Stimulated activated effector memory CD8-positive, alpha-beta T cell treated with anti-CD3 and anti-CD28 coated beads, Interleukin-12 subunit alpha, Interleukin-12 subunit beta, amount 100 ng/mL, for 72 hours (primary cell): ENCODE data around the gene PANX2.
A peak's percentile ranks its signal among the peaks of the same experiment; 100 is the strongest.
"Not testable (repeated sequence)": the region's sequence is repeated elsewhere in the genome, so short reads cannot be mapped to it uniquely, and the experiment has no call there.

ENCODE experiments used
- ATAC-seq: fragments of 150-1000 bp; cut with Tn5 transposase; 2 replicates; pipeline ENCODE4 v1.10.0; 2021
- DNase-seq, 2 donors: peaks; one replicate each; pipeline ENCODE4 v3.0.0; 2021 to 2022; ENCODE audit warnings: low spot score in 2 of 2
- H3K27ac Mint-ChIP-seq: one replicate; pipeline ENCODE4 v1.8.0; 2022; ENCODE audit warnings: mild to moderate bottlenecking, mixed read lengths
- H3K36me3 Mint-ChIP-seq: one replicate; pipeline ENCODE4 v1.8.0; 2022; ENCODE audit warnings: mild to moderate bottlenecking, mixed read lengths
- H3K4me1 Mint-ChIP-seq: one replicate; pipeline ENCODE4 v1.8.0; 2022; ENCODE audit warnings: mixed read lengths
- H3K4me3 Mint-ChIP-seq: one replicate; pipeline ENCODE4 v1.8.0; 2022; ENCODE audit warnings: mild to moderate bottlenecking, mixed read lengths
- H3K9me3 Mint-ChIP-seq: one replicate; pipeline ENCODE4 v1.8.0; 2022; ENCODE audit warnings: mixed read lengths

PANX2 gene

DNA sequence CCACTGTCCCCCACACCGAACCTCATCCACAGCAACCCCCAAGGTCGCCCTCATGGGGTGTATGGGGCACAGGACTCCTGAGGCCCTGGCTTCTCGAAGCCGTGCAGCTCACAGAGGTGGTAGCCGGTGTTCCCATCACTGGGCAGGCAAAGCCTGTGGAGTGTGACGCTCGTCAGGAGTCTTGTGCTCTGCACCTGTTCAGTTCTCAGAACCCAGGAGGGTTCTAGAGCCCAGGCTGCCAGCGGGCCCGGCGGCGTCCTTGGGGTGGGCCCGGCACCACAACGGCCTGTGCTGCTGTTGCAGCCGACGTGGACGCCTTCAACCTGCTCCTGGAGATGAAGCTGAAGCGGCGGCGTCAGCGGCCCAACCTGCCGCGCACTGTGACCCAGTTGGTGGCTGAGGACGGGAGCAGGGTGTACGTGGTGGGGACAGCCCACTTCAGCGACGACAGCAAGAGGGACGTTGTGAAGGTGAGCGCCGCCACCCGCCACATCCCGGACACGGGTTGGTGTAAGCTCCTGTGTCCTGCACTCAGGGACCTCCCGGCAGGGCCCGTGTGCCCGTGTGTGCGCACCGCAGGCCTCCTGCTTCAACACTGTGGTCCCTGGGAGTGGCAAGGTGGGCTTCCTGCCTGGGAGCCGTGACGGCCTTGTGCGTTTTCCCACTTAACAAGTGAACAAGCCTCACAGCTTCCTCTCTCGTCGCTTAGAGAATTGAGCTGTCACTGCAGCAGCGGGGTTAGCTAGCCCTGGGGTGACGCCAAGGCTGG lies 23.7 kb downstream of the PANX2 start:
- H3K4me1 Mint-ChIP-seq = peaks cover 32% of the 10 kb centered on the region
- H3K27ac Mint-ChIP-seq = peak overlapping the region; percentile 61
- no peaks in the 10 kb centered on the region for H3K9me3 Mint-ChIP-seq
- no peak overlapping the region for H3K4me3 Mint-ChIP-seq
- no peak for DNase-seq
- peaks cover 74% of the 10 kb centered on the region for H3K36me3 Mint-ChIP-seq
- no peak for ATAC-seq

DNA sequence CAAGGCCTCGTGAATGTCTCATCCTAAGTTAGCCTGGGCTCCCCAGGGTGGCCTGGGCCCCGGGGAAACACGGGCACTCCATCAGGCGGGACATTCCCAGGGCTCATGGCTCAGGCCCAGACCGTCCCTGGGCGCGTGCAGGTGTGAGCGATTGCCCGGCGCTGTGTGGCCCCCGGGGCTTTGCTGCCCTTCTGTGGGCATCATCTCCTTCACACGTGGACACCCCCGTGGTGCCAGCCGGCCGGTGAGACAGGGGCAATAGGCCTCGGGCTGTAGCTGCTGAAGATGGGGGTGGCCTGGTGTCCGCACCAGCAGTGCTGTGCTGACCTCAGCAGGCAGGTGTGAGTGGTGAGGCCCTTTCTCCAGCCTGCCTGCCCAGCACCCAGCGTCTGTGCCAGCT lies 25.7 kb downstream of the PANX2 start:
- H3K27ac Mint-ChIP-seq = no peak overlapping the region
- H3K4me3 Mint-ChIP-seq = no peak overlapping the region
- DNase-seq (no peak), ATAC-seq (no peak)
- H3K9me3 Mint-ChIP-seq = no peaks in the 10 kb centered on the region
- H3K4me1 Mint-ChIP-seq = peaks cover 27% of the 10 kb centered on the region
- H3K36me3 Mint-ChIP-seq = peaks cover 72% of the 10 kb centered on the region

DNA sequence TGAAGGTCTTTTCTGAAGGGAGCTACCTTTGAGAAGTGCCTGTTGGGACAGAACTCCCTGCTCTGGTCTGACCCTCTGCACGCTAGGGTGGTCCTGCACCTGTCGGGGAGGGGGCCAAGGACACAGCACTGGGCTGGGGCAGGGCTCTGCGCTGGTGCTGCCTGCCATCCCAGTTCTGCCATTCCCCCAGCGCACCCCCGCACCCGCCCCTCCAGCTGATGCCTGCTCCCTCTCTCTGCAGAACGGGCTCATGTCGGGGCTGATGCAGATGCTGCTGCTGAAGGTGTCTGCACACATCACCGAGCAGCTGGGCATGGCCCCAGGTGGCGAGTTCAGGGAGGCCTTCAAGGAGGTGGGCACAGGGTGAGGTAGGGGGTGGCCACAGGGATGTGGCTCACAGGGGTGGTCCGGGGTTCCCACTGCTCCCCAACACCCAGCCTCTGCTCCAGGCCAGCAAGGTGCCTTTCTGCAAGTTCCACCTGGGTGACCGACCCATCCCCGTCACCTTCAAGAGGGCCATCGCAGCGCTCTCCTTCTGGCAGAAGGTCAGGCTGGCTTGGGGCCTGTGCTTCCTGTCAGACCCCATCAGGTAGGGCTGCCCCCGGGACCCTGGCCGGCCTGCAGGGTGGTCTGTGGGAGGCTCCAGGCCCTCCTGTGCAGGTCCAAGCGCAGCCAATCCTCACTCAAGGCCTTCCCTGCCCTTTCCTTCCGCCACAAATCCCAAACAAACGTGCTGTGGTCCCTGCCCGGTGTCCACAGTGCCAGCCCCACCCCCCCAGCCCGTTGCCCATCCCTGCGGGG lies 26.7 kb downstream of the PANX2 start:
- peaks cover 22% of the 10 kb centered on the region for H3K4me1 Mint-ChIP-seq
- H3K36me3 Mint-ChIP-seq = peaks cover 65% of the 10 kb centered on the region
- ATAC-seq (no peak), DNase-seq (no peak)
- no peak overlapping the region for H3K27ac Mint-ChIP-seq
- no peaks in the 10 kb centered on the region for H3K9me3 Mint-ChIP-seq
- H3K4me3 Mint-ChIP-seq = no peak overlapping the region

DNA sequence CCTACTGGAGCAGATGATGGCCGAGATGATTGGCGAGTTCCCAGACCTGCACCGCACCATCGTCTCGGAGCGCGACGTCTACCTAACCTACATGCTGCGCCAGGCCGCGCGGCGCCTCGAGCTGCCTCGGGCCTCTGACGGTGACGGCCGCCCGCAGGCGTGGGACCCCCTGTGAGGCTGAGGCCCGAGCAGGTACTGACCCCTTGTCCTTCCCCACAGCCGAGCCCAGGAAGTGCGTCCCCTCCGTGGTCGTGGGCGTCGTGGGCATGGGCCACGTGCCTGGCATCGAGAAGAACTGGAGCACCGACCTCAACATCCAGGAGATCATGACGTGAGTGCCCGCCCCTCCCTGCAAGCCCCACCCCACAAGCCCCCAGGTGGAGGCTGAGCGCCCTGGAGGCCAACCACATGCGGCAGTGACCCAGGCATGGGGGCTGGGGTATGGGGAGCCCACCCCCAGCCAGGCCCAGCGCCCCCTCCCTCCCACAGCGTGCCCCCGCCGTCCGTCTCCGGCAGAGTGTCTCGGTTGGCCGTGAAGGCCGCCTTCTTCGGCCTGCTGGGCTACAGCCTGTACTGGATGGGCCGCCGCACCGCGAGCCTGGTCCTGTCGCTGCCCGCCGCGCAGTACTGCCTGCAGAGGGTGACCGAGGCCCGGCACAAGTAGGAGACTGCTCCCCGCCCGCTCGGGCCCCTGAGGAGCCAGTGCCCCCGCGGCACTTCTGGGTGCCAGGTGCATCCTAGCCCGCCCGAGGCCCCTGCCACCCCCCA lies 27.5 kb downstream of the PANX2 start:
- peaks cover 66% of the 10 kb centered on the region for H3K36me3 Mint-ChIP-seq

DNA sequence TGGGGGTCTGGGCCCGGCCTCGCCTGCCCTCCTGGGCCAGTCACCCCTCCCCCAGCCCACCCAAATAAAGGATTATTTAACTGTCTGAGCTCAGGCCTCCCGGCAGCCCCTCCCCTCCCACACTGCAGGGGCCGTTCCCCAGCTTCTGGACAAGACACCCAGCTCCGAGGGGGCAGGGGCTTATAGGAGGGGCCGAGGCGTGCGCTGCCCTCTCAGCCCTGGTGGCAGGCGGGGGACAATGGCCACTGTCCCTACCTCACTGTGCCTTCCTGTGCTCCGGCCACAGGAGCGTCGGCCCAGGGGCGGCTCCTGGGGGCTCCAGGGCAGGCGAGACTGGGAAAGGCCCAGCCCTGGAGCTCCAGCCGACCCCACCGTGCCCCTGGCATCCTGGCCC lies 28.1 kb downstream of the PANX2 start:
- H3K9me3 Mint-ChIP-seq = no peaks in the 10 kb centered on the region
- H3K27ac Mint-ChIP-seq = no peak overlapping the region
- H3K4me1 Mint-ChIP-seq = peaks cover 21% of the 10 kb centered on the region
- H3K36me3 Mint-ChIP-seq = peaks cover 72% of the 10 kb centered on the region
- peak overlapping the region; percentile 67 for H3K4me3 Mint-ChIP-seq
- no peak for ATAC-seq
- DNase-seq = no peak

More for the DNA sequence above, 27.5 kb downstream of the PANX2 start:
- no peak overlapping the region for H3K4me3 Mint-ChIP-seq
- no peak for ATAC-seq
- no peaks in the 10 kb centered on the region for H3K9me3 Mint-ChIP-seq
- no peak for DNase-seq
- no peak overlapping the region for H3K27ac Mint-ChIP-seq
- H3K4me1 Mint-ChIP-seq = peaks cover 19% of the 10 kb centered on the region

DNA sequence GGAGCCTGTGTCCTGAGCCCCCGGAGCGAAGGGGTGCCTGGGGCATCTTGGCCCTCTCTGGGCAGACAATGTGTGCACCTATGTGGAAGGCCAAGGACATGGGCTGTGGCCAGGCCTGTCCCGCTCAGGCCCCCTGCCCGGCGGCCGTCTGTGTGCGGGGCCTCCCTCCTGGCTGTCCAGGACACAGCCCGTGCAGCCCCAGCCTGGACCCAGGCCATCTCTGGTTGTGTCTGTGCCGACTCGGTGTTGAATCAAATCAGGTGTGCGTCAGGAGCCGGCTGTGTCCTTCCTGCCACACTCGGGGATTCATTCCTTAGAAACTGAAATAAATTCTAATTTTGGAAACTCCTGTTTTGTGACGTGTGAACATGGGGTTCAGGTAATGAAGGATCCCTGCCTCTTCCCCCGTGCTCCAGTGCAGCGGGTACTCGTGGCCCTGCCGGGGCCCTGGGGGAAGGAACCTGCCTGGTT lies 28.8 kb downstream of the PANX2 start:
- H3K9me3 Mint-ChIP-seq = no peaks in the 10 kb centered on the region

DNA sequence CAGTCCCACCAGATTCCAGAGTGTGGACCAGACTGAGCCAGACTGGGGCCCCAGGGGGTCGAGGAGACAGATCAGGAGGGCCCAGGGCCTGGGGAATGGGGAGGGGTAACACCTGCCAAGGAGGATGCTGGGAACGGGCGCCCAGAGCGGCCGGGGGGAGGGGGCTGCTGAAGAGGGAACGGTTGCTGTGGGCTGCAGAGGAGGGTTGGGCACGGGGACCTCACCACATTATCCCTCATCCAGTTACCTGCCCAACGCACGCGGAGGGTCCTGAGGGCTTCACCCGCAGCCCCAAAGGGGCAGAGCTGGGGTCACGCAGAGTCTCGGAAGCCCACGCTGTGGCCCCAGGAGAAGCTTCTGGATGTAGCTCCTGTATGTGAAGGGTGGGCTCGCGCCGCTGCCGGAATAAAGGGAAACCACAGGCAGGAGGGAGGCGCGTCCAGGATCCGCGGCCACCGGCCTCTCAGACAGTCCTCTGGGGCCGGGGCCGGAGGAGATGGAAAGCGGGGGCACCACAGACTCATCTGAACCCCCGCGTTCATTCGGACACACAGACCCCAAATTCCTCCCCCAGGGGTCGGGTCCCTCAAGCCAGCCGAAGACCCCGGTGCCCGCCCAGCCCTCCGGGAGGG lies 29.4 kb downstream of the PANX2 start:
- Mint-ChIP-seq H3K27ac (peak overlapping the region; percentile 43), H3K4me1 (peaks cover 31% of the 10 kb centered on the region), H3K4me3 (peak overlapping the region; percentile 67), H3K9me3 (no peaks in the 10 kb centered on the region), H3K36me3 (peaks cover 70% of the 10 kb centered on the region)
- ATAC-seq (peak; percentile 1), DNase-seq (no peak)

More for the DNA sequence above, 28.8 kb downstream of the PANX2 start:
- DNase-seq (no peak), ATAC-seq (no peak)
- Mint-ChIP-seq H3K4me3 (peak overlapping the region; percentile 67), H3K36me3 (peaks cover 73% of the 10 kb centered on the region), H3K4me1 (peaks cover 27% of the 10 kb centered on the region), H3K27ac (peak overlapping the region; percentile 43)

DNA sequence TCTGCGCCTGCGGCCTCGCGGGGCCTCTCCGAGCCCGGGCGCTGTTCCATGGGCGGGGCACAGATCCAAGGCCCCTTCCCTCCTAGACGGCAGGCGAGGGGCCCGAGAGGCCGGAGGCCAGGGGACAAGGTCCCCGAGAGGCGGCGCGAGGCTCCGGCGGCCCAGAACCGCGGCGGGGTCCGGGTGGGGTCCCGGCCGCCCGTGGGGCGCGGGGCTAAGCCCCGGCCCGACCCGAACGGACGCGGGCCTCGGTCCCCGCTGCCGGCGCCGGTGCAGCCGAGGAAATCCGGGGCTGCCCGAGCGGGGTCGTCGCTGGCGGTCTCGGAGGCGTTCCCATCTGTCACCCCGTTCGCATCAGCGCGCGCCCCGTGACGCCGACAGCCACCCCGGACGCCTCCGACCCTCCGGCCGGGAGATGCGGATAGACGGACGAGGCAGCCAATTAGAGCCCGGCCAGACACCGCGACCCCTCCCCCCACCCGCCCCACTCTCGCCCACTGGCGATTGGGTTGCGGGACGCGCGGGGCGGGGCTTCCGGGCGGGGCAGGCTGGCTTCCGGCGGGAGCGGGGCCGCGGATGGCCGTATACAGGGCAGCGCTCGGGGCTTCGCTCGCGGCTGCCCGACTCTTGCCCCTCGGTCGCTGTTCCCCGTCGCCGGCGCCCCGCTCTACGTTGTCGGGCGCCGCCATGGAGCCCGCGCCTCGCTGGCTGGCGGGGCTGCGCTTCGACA lies 30.1 kb downstream of the PANX2 start, which contains the start of gene SELENOO:
Gene SELENOO (plus strand): TSS at position 551 of the 730 bp plus-strand sequence. CDS start 26 bp downstream, at position 577.
- Mint-ChIP-seq H3K27ac (peak within 1 kb of the TSS; percentile 82), H3K9me3 (no peaks in the 10 kb centered on the region), H3K4me3 (peak within 1 kb of the TSS; percentile 73), H3K36me3 (peaks cover 69% of the 10 kb centered on the region), H3K4me1 (peaks cover 36% of the 10 kb centered on the region)
- ATAC-seq = peak; percentile 91
- DNase-seq = peak; percentile 81 to 93

DNA sequence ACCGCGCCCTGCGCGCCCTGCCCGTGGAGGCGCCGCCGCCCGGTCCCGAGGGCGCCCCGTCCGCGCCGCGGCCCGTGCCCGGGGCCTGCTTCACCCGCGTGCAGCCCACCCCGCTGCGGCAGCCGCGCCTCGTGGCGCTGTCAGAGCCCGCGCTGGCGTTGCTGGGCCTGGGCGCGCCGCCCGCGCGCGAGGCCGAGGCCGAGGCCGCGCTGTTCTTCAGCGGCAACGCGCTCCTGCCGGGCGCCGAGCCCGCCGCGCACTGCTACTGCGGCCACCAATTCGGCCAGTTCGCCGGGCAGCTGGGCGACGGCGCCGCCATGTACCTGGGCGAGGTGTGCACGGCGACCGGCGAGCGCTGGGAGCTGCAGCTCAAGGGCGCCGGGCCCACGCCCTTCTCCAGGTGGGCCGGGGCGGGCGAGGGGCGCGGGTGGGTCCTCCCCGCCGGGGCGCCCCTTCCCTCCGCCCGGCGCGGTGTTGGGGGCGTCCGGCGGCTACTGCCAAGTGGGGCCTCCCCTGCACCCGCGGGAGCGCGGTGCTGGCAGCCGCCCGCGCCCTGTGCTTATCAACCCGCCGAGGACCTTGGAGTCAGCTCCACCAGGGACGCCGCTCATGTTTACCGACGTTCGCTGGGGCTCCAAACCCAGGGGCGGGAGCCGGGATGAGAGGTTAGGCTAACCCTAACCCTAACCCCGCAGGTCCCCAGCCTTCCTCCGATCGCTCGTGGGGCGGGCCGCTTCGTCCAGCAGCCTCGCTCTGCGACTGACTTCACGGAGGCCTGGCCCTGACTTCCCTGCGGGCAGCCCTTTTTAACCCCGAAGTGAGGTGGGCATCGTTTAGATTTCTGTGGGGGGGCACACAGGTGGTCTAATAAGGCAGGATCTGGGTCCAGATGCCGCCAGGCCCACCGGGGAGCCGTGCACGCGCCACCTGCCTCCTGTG lies 30.9 kb downstream of the PANX2 start:
- Mint-ChIP-seq H3K36me3 (peaks cover 66% of the 10 kb centered on the region), H3K4me3 (peak overlapping the region; percentile 73), H3K9me3 (no peaks in the 10 kb centered on the region), H3K4me1 (peaks cover 36% of the 10 kb centered on the region), H3K27ac (peak overlapping the region; percentile 82)
- DNase-seq (no peak), ATAC-seq (peak; percentile 51)

DNA sequence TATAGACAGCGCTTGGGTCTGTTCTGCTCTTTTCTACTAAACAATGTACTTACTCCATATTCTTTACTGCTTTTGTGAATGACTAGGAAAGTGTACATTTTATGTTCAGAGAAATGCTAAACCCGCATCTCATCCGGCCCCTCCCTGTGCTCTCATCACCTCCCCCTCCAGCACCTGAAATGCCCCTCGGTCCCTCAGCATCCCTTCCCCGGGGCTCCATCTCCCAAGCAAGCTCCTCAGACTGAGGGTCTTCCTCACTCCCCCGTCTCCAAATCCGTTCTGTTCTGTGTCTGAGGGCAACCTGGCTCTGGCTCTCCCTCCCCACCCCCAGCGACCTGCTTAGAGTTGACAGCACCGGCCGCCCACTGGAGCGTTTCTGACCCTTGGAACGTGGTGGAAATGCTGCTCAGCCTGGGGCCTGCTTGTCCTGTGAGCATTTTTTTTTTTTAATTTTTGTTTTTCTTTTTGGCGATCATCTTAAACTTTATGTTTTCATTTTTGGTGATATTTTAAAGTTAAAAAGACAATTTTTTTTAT lies 31.7 kb downstream of the PANX2 start:
- DNase-seq (no peak), ATAC-seq (no peak)
- Mint-ChIP-seq H3K4me1 (peaks cover 36% of the 10 kb centered on the region), H3K4me3 (peak overlapping the region; percentile 73), H3K36me3 (peaks cover 62% of the 10 kb centered on the region), H3K27ac (peak overlapping the region; percentile 82), H3K9me3 (no peaks in the 10 kb centered on the region)

DNA sequence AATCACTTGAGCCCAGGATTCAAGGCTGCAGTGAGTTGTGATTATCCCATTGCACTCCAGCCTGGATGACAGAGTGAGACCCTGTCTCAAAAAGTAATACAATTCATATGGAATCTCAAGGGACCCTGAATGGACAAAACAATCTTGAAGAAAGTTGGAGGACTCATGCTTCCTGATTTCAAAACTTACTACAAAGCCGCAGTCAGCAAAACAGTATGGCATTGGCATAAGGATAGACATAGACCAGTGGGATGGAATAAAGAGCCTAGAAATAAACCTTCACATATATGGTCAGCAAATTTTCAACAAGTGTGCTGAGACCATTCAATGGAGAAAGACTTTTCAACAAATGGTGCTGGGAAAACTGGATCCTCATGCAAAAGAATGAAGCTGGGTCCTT lies 32.8 kb downstream of the PANX2 start:
- no peak overlapping the region for H3K4me3 Mint-ChIP-seq
- peaks cover 36% of the 10 kb centered on the region for H3K4me1 Mint-ChIP-seq
- H3K27ac Mint-ChIP-seq = no peak overlapping the region
- no peaks in the 10 kb centered on the region for H3K9me3 Mint-ChIP-seq
- no peak for ATAC-seq
- H3K36me3 Mint-ChIP-seq = peaks cover 57% of the 10 kb centered on the region
- no peak for DNase-seq

DNA sequence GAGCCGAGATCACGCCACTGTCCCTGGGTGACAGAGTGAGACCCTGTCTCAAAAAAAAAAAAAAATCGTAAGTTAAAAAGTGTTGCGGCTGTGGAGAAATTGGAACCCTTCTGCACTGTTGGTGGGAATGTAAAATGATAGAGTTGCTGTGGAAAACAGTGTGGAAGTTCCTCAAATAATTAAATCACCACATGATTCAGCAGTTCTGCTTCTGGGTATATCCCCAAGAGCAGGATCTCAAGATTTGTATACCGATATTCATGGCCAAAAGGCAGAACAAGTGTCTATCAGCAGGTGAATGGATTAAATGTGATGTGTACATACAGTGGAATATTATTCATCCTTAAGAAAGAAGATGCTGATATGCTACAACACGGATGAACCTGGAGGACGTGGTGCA lies 34.0 kb downstream of the PANX2 start:
- Mint-ChIP-seq H3K4me1 (peaks cover 35% of the 10 kb centered on the region), H3K27ac (no peak overlapping the region), H3K9me3 (no peaks in the 10 kb centered on the region), H3K4me3 (no peak overlapping the region), H3K36me3 (peaks cover 58% of the 10 kb centered on the region)
- ATAC-seq (no peak), DNase-seq (no peak)

DNA sequence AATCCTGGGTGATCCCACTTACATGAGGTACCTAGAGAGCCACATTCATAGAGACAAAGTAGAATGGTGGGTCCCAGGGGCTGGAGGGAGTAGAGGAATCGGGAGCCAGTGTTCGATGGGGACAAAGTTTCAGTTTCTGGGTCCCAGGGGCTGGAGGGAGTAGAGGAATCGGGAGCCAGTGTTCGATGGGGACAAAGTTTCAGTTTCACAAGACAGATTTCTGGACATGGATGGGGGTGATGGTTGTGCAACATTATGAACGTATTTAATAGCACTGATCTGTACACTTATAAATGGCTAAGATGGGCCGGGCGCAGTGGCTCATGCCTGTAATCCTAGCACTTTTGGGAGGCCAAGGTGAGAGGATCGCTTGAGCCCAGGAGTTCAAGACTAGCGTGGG lies 34.5 kb downstream of the PANX2 start:
- peaks cover 58% of the 10 kb centered on the region for H3K36me3 Mint-ChIP-seq
- H3K27ac Mint-ChIP-seq, H3K4me3 Mint-ChIP-seq, ATAC-seq, H3K9me3 Mint-ChIP-seq, DNase-seq: not testable (repeated sequence)
- H3K4me1 Mint-ChIP-seq = peaks cover 35% of the 10 kb centered on the region
